CD4-positive, alpha-beta T cell treated with Interferon gamma for 1 hour (primary cell): ENCODE measurements around the gene CAMK1G.

ENCODE experiments used
- DNase-seq: peaks from one replicate; pipeline ENCODE4 v3.0.0-alpha.2; 2020

Gene CAMK1G

GRCh38 chr1:209601809-209602657 lies 18.5 kb downstream of the CAMK1G start:
- peak; percentile 25 for DNase-seq

DNA sequence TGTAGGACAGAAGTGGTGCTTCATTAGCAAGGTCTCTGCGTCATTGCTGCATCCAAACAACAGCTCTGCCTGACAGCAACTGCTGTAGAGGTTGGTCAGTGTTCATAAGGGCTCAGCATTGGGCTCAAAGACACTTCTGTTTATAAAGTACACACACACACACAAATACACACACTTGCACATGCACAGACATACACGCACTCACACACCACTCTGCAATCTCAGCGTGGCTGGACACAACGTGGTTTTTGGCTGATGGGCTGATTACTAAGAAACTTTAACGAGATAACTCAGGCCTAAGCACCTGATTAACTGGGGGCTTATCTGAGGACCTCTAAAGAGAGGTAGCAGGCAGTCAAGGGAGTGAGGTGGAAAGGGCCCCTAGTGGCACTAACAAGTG lies 20.4 kb downstream of the CAMK1G start:
- DNase-seq: no peak

- peak; percentile 41 for DNase-seq
Measured at GRCh38 chr1:209607102-209607794, 23.7 kb downstream of the CAMK1G start.

DNA sequence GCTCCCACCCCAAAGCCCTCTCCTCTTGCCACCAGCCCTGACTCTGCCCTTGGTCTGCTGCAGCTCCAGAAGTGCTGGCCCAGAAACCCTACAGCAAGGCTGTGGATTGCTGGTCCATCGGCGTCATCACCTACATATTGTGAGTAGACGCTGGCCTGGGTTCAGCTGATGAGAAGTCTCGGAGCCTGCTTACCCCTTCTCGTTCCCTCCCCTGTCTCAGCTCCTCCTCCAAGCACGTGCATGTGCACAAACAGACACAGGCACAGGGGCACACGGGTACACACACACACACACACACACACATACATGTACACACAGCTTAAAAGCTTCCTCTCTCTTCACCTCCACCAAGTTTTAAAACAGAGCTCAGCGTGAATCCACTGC lies 24.3 kb downstream of the CAMK1G start:
- DNase-seq: no peak

DNA sequence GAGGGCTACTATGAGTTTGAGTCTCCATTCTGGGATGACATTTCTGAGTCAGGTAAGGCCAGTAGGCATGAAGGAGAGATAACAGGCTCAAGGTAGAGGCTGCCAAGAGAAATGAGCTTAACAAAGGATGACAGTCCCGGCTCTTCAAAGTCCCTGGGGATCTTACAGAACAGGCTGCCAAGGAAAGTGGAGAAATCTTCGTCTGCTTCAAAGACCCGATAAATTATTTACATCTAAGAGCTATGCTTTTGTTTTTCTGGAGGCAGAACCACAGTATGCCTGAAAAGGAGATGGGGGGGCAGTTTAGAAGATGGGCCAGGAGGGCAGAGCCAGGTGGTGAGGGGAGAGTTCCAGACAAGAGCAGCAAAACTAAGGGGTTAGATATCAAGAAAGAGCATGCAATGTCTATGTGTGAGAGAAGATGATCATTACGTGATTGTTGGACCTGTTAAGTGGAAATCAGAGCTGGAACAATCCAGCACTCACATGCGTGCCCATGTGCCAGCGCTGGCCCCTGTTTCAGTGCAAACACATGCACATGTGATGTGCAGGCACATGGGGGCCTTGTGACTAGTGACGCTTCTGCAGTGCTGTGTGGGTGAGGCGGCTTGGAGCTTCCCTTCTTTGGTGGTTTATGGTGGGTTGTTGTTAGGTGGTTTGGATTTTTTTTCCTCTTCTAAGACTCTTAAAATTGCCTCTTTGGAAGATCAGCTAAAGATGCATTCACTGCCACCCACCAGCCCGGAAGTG lies 25.7 kb downstream of the CAMK1G start:
- DNase-seq: no peak

GRCh38 chr1:209609791-209610630 lies 26.5 kb downstream of the CAMK1G start:
- no peak for DNase-seq

DNA sequence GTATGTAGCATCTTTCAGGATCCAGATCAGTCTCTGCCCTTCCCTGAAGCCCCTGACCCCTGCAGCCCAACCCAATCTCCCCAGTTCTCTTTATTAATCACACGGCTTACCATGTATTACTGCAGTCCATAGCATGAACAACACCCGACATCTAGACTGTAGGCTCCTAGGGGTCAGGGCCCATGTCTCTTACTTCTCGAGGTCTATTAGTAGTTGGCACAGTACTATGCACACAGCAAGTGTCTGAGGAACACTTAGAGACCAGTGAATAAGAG lies 27.1 kb downstream of the CAMK1G start:
- DNase-seq: no peak

- DNase-seq: no peak
Measured at GRCh38 chr1:209611771-209612570, 28.5 kb downstream of the CAMK1G start.

GRCh38 chr1:209612646-209613399 lies 29.3 kb downstream of the CAMK1G start:
- no peak for DNase-seq

DNA sequence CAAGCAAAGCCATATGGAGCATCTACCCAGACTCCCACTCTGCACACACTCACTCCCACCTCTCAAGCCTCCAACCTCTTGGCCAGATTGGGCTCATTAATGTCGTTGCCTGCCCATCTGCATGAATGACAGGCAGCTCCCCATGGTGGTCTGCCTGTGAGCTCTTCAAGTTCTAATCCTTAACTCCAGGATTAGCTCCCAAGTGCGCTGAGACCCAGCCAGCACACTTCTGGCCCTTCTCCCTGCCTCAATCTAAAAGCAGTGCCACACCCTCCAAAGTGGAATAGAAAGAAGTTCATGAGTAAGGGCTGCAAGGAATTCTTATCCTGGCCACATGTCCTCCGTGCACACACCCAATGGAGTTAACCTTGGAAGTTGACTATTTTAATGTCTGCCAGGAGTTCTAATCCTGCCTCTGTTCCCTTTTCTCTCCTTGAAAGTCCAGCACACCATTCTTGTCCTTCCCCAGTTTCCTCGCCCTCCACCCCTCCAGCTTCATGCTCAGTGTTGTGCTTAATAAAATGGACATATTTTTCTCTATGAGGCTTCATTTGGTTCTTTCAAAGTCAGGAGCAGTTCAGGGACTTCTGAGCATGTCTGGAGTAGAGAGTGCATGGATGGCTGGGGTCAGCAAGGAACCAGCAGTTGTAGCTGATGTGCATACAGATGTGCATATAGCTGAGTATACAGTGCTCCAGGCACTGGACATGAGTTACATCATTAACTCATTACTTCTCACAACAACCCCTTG lies 30.1 kb downstream of the CAMK1G start:
- no peak for DNase-seq

- DNase-seq: no peak
Measured at GRCh38 chr1:209614151-209614420, 30.6 kb downstream of the CAMK1G start.

DNA sequence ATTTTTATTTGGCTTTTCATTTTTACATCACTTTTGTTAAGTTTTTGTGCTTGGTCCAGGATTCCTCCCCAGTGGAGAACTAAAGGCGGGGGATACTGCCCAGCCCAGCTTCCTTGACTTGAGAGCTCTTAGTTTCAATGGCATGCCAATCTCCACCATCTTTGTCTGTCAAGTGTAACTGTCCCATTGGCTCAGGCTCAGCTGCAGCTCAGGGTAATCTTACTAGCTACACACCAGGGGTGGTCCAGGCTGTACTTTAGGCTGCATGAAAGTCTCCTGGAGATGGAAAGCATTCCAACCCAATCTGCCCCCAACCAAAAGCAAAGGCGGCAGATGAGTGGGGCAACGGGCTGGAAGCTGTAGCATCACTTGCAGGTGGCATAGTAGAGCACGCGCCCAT lies 31.4 kb downstream of the CAMK1G start:
- no peak for DNase-seq

DNA sequence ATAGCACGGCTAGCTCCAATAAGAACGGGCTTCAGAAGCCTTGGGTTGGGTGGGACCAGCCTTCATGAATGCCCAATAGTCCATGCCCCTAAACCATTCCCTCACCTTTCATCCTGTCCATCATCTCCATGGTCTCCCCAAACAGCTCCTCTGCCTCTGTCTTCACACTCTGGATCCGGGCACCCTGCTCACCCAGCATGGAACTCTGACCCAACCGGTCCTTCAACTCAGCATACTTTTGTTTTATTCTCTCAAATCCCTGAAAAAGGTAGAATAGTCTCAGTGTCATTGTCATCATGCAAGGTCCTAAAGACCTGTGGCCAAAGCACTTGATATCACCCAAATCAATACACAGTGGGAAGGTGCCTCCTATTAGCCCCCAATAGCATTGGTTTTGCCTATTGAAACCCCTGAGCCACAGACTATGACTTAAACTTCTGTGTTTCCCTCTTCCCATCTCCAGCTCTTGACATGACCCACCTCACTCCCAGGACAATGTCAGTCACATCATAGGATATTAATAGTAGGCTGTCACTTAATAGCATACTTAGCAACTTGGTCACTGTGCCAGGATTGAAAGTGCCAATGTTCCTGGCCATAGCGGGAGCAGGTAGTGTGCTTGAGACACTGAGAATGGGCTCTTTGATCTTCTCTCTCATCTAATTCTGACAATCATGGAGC lies 33.0 kb downstream of the CAMK1G start:
- no peak for DNase-seq

DNA sequence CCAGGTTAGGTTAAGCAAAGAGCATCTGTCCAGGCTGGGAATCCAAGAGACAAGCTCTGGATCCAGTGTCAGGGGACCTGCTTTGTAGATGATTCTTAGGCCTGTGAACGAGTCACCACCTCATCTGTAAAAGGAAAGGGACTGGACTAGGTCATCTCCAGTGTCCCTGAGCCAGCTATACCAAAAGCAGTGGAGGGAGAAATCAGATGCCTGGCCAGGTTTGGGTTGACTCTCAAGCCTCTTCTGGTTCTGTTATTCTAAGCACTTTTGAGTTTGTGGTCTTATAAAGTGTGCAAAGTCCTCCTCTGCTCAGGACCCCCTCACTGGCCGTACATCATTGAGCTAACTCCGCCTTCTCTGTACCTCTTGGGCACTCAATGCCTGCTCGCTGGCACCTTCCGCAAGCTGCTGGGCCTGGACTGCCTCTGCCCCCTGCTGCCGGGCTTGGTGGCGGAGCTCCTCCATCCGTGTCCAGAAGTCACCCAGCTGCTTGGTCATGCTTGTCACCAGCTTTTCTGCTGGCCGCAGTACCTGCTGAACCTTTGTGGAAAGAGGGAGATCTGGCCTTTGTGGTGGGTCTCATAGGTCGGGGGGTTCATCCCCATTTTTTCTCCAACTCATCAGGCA lies 33.6 kb downstream of the CAMK1G start:
- no peak for DNase-seq

- no peak for DNase-seq
Measured at GRCh38 chr1:209617755-209618154, 34.2 kb downstream of the CAMK1G start.

GRCh38 chr1:209618291-209618690 lies 34.8 kb downstream of the CAMK1G start:
- no peak for DNase-seq

DNA sequence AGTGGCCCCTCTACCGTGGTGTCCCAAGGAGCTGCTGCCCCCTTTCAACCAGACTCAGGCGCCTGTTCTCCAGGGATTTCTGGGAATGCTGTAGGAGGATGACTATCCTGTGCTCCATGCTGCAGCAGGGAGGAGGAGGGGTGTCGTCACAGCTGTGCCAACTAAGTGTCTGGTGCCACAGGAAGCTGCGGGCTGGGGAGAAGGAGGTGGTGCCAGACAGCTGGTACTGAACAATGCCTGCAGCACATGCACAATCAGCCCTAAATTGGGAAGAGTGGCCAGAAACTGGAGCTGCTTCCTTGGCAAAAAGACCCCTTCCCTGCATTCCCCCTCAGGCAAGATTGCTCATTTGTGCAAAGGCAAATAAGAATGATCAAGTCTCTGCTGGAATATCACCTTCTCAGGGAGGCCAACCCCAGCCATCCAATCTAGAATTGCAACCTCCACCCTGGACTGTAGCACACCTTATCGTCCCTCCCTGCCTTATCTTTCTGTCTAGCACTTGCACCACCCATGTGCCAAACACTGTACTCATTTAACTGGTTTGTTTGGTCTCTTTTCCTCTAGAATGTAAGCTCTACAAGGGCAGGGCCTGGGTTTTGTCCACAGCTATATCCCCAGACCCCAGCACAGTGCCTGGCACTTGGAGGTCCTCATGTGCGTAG lies 35.4 kb downstream of the CAMK1G start:
- no peak for DNase-seq

DNA sequence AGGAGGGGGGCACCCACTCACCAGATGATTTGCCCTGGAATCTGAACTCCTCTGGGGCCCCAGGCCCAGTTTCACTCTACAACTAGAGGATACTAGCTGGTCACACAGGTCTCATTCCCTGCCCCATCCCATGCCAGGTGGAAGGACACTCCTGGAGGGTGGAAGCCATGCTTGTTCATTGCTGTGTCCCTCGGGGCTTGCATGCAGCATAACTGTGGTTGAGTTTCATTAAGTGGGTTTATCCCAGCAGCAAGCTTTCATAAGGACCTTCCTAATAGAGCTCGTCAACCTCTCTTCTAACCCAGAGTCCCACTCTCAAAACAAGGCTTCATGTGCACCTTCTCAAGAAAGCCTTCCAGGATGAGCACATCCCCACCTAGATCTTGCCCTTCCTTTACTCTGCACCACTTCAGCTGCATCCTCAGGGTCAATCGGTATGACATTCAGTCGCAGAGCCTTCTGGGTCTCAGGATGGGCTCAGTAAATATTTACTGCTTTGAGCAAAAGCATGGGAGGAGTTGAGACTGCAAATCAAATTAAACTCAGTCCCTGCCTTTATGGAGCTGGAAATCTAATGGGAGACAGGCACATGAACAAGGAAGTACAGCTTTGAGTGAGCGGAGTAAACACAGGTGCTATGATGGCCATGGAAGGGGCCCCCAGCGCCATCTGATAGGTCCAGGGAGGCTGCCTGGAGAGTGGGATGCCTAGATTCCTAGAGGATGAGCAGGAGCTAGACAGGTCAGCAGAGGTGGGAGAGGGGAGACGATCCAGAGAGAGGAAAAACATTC lies 36.4 kb downstream of the CAMK1G start:
- DNase-seq: no peak
